22Rv1 (cell line): ENCODE data around the gene VSTM2B.

Experiments
- ZFX ChIP-seq: fragments of 450-650 bp; IDR thresholded peaks from 2 replicates; pipeline ENCODE4 v1.6.1; 2017; ENCODE audit warnings: antibody characterized with exemption, borderline replicate concordance
- TF ChIP-seq, protein P1 (sequence below): fragments of 450-650 bp; IDR thresholded peaks from 2 replicates; pipeline ENCODE4 v1.5.1; 2017; ENCODE audit warnings: mild to moderate bottlenecking

GRCh38 chr19:29492769-29493168 is 33.0 kb upstream of the VSTM2B start:
- TF ChIP-seq, protein P1, sequence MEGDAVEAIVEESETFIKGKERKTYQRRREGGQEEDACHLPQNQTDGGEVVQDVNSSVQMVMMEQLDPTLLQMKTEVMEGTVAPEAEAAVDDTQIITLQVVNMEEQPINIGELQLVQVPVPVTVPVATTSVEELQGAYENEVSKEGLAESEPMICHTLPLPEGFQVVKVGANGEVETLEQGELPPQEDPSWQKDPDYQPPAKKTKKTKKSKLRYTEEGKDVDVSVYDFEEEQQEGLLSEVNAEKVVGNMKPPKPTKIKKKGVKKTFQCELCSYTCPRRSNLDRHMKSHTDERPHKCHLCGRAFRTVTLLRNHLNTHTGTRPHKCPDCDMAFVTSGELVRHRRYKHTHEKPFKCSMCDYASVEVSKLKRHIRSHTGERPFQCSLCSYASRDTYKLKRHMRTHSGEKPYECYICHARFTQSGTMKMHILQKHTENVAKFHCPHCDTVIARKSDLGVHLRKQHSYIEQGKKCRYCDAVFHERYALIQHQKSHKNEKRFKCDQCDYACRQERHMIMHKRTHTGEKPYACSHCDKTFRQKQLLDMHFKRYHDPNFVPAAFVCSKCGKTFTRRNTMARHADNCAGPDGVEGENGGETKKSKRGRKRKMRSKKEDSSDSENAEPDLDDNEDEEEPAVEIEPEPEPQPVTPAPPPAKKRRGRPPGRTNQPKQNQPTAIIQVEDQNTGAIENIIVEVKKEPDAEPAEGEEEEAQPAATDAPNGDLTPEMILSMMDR = no peak
- no peak for TF ChIP-seq ZFX
